Measurements from ENCODE around the gene AFG1L.

- TF ChIP-seq CTCF (IDR thresholded peaks at IDR 0.05): no peak
- no peak for TF ChIP-seq MLX (CRISPR knock-in tag; IDR thresholded peaks at IDR 0.05)
- no peak for TF ChIP-seq SMAD4 (CRISPR knock-in tag; IDR thresholded peaks at IDR 0.05)
- TF ChIP-seq FOXP1 (CRISPR knock-in tag; IDR thresholded peaks at IDR 0.05; ENCODE audit: borderline replicate concordance): no peak
- no peak for TF ChIP-seq ZNF121 (CRISPR knock-in tag; IDR thresholded peaks at IDR 0.05)
- TF ChIP-seq CREM (CRISPR knock-in tag; IDR thresholded peaks at IDR 0.05): no peak
- no peak for TF ChIP-seq FOXK1 (CRISPR knock-in tag; IDR thresholded peaks at IDR 0.05)
- no peak for TF ChIP-seq NR3C1 (CRISPR knock-in tag; conservative IDR thresholded peaks at IDR 0.05; ENCODE audit: low read depth)
- no peak for TF ChIP-seq ESRRA (CRISPR knock-in tag; IDR thresholded peaks at IDR 0.05; ENCODE audit: borderline replicate concordance)
- TF ChIP-seq MAX (CRISPR knock-in tag; IDR thresholded peaks at IDR 0.05): no peak
- no peak for TF ChIP-seq PRDM15 (CRISPR knock-in tag; IDR thresholded peaks at IDR 0.05)
Observed at GRCh38 chr6:108408861-108409260, 114.0 kb downstream of the AFG1L start.
